Liver (tissue), 9 donors: Measurements from ENCODE around the gene GNAT1. TPM values are rescaled to one million over a fixed set of nuclear protein-coding genes. Genes with fewer than 3 reads are reported as not detected.
A peak's percentile ranks its signal among the peaks of the same experiment; 100 is the strongest.

Experiments used
- DNase-seq: peaks from one replicate; pipeline ENCODE4 v3.0.0-alpha.2; 2017; ENCODE audit warnings: low spot score
- H3K27ac ChIP-seq, 2 donors: one replicate each; pipeline ENCODE4 v1.7.0; 2013; ENCODE audit warnings: inconsistent platforms in 2 of 2, low read length in 2 of 2, control low read depth in 1 of 2, low read depth in 1 of 2, mild to moderate bottlenecking in 1 of 2
- H3K27me3 ChIP-seq, 4 donors: one replicate each; pipeline versions ENCODE4 v1.6.1 to v1.7.0; 2013; ENCODE audit warnings: low read length in 3 of 4, inconsistent platforms in 1 of 4, mild to moderate bottlenecking in 1 of 4, moderate library complexity in 1 of 4; ENCODE audit not compliant: control insufficient read depth in 4 of 4, insufficient read depth in 4 of 4
- H3K36me3 ChIP-seq, 4 donors: one replicate each; pipeline versions ENCODE4 v1.6.1 to v1.7.0; 2013; ENCODE audit warnings: low read length in 3 of 4, mild to moderate bottlenecking in 3 of 4, low read depth in 1 of 4, moderate library complexity in 1 of 4; ENCODE audit not compliant: control insufficient read depth in 4 of 4, insufficient read depth in 3 of 4
- H3K4me1 ChIP-seq, 4 donors: one replicate each; pipeline versions ENCODE4 v1.6.1 to v1.7.0; 2013; ENCODE audit warnings: low read length in 3 of 4, mild to moderate bottlenecking in 3 of 4, moderate library complexity in 1 of 4; ENCODE audit not compliant: control insufficient read depth in 4 of 4, insufficient read depth in 4 of 4
- H3K4me3 ChIP-seq, 3 donors: one replicate each; pipeline versions ENCODE4 v1.6.1 to v1.7.0; 2013; ENCODE audit warnings: low read length in 3 of 3, control low read depth in 1 of 3, low read depth in 1 of 3, mild to moderate bottlenecking in 1 of 3
- H3K9ac ChIP-seq, 2 donors: one replicate each; pipeline ENCODE4 v1.7.0; 2013; ENCODE audit warnings: low read length in 2 of 2, mild to moderate bottlenecking in 2 of 2, moderate library complexity in 2 of 2, control low read depth in 1 of 2, low read depth in 1 of 2
- H3K9me3 ChIP-seq, 4 donors: one replicate each; pipeline versions ENCODE4 v1.6.1 to v1.7.0; 2013; ENCODE audit warnings: low read length in 3 of 4; ENCODE audit not compliant: control insufficient read depth in 4 of 4
- EGR1 ChIP-seq, 2 donors: IDR thresholded peaks; 2 replicates each; pipeline ENCODE4 v1.6.1; 2016 to 2018; ENCODE audit warnings: antibody characterized with exemption in 2 of 2, low read depth in 2 of 2
- FOXA1 ChIP-seq: IDR thresholded peaks from 2 replicates; pipeline ENCODE4 v1.6.1; 2016; ENCODE audit warnings: antibody characterized with exemption
- GABPA ChIP-seq, 2 donors: IDR thresholded peaks in 1 of 2; conservative IDR thresholded peaks in 1 of 2; 2 replicates each; pipeline ENCODE4 v1.6.1; 2016; ENCODE audit warnings: antibody characterized with exemption in 2 of 2, mild to moderate bottlenecking in 1 of 2, moderate library complexity in 1 of 2
- HNF4A ChIP-seq, 2 donors: conservative IDR thresholded peaks; 2 replicates each; pipeline ENCODE4 v1.6.1; 2016; ENCODE audit warnings: antibody characterized with exemption in 2 of 2, mild to moderate bottlenecking in 2 of 2
- HNF4G ChIP-seq: IDR thresholded peaks from 2 replicates; pipeline ENCODE4 v1.6.1; 2016; ENCODE audit warnings: antibody characterized with exemption
- NR2F2 ChIP-seq: IDR thresholded peaks from 2 replicates; pipeline ENCODE4 v1.6.1; 2016; ENCODE audit warnings: antibody characterized with exemption
- RAD21 ChIP-seq, 2 donors: IDR thresholded peaks; 2 replicates each; pipeline ENCODE4 v1.6.1; 2016; ENCODE audit warnings: antibody characterized with exemption in 2 of 2, mild to moderate bottlenecking in 2 of 2
- RXRA ChIP-seq, 2 donors: IDR thresholded peaks; 2 replicates each; pipeline ENCODE4 v1.6.1; 2017 to 2018; ENCODE audit warnings: antibody characterized with exemption in 2 of 2, mild to moderate bottlenecking in 1 of 2
- SP1 ChIP-seq: IDR thresholded peaks from 2 replicates; pipeline ENCODE4 v1.6.1; 2018; ENCODE audit warnings: antibody characterized with exemption, mild to moderate bottlenecking
- TAF1 ChIP-seq: conservative IDR thresholded peaks from 2 replicates; pipeline ENCODE4 v1.6.1; 2016; ENCODE audit warnings: antibody characterized with exemption, mild to moderate bottlenecking
- YY1 ChIP-seq: IDR thresholded peaks from 2 replicates; pipeline ENCODE4 v1.6.1; 2016; ENCODE audit warnings: antibody characterized with exemption, mild to moderate bottlenecking
- WGBS: extraction: QIAGEN DNeasy Blood & Tissue Kit; methylation state at CpG from one replicate; pipeline ENCODE4 v1.1.7; 2013; 5-methylcytosine and 5-hydroxymethylcytosine counted together
- polyA plus RNA-seq, 2 donors: library from polyadenylated mRNA; stranded (reverse) in 1 of 2; unstranded in 1 of 2; fragments of 200-250 nt in 1 of 2; fragments of >200 nt in 1 of 2; fragmentation: Nextera tagmentation in 1 of 2; extraction: Ambion mirVana in 1 of 2; gene quantifications; one replicate each; pipeline versions ENCODE4 v1.2.1 to v1.2.3, GENCODE V29; 2013 to 2015
- total RNA-seq, 2 donors: library from RNA; depleted of rRNA; stranded (reverse); fragments of >200 nt; gene quantifications; one replicate each; pipeline ENCODE4 v1.2.3, GENCODE V29; 2014
- TF ChIP-seq, protein P1 (sequence below): IDR thresholded peaks from 2 replicates; pipeline ENCODE4 v1.6.1; 2016; ENCODE audit warnings: antibody characterized with exemption, mild to moderate bottlenecking
- TF ChIP-seq, protein P2 (sequence below): IDR thresholded peaks from 2 replicates; pipeline ENCODE4 v1.6.1; 2016; ENCODE audit warnings: antibody characterized with exemption
- donor health status: healthy.
- donor health status: healthy.
- donor health status: healthy.
- donor health status: healthy.
- donor health status: healthy.

GNAT1 gene
- total and polyA plus RNA-seq, 4 donors, result 0.08 TPM; not detected in 3

DNA sequence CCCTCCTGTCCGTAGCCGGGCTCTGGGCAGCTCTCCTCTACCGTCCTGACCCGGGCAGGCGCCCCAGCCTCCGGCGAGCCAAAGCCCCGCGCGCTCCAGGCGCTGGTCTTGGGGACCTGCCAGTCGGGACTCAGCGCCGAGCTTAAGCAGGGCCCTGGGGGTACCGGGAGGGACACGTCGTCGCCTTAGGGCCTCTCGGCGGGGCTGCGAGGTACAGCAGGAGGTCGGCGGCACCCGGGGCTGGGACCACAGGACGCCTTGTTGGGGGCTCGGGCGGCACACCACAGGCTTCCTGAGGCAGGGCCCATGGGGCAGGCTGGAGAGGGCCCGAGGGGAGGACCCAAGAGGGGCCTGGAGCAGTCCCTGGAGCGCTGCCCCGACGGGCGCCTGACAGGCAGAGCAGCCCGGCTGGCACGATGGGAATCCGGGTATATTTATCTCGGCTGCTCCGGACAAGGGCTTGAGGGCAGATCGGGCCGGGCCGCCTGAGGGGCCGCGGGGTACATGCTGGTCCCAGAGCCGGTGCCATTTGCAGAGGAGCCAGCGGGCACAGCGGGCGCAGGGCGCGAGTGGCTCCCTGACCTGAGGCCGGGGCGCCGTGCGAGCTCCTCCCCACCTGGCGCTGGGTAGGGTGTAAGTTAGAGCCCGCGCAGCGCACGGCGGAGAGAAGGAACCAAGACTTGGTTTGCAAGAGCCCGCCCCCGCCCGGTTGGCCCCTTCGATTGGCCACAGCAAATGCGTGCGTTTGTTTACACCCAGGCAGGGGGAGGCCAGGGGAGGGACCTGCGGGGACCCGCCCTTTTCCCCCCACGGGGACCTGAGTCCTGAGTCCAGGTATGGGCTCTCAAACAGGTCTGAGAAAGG lies 14.2 kb downstream of the GNAT1 start (continued):
- TF ChIP-seq, protein P1, sequence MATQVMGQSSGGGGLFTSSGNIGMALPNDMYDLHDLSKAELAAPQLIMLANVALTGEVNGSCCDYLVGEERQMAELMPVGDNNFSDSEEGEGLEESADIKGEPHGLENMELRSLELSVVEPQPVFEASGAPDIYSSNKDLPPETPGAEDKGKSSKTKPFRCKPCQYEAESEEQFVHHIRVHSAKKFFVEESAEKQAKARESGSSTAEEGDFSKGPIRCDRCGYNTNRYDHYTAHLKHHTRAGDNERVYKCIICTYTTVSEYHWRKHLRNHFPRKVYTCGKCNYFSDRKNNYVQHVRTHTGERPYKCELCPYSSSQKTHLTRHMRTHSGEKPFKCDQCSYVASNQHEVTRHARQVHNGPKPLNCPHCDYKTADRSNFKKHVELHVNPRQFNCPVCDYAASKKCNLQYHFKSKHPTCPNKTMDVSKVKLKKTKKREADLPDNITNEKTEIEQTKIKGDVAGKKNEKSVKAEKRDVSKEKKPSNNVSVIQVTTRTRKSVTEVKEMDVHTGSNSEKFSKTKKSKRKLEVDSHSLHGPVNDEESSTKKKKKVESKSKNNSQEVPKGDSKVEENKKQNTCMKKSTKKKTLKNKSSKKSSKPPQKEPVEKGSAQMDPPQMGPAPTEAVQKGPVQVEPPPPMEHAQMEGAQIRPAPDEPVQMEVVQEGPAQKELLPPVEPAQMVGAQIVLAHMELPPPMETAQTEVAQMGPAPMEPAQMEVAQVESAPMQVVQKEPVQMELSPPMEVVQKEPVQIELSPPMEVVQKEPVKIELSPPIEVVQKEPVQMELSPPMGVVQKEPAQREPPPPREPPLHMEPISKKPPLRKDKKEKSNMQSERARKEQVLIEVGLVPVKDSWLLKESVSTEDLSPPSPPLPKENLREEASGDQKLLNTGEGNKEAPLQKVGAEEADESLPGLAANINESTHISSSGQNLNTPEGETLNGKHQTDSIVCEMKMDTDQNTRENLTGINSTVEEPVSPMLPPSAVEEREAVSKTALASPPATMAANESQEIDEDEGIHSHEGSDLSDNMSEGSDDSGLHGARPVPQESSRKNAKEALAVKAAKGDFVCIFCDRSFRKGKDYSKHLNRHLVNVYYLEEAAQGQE, result peak; percentile 85
- TF ChIP-seq RAD21 (IDR thresholded peaks at IDR 0.05) (no peak), NR2F2 (no peak)

DNA sequence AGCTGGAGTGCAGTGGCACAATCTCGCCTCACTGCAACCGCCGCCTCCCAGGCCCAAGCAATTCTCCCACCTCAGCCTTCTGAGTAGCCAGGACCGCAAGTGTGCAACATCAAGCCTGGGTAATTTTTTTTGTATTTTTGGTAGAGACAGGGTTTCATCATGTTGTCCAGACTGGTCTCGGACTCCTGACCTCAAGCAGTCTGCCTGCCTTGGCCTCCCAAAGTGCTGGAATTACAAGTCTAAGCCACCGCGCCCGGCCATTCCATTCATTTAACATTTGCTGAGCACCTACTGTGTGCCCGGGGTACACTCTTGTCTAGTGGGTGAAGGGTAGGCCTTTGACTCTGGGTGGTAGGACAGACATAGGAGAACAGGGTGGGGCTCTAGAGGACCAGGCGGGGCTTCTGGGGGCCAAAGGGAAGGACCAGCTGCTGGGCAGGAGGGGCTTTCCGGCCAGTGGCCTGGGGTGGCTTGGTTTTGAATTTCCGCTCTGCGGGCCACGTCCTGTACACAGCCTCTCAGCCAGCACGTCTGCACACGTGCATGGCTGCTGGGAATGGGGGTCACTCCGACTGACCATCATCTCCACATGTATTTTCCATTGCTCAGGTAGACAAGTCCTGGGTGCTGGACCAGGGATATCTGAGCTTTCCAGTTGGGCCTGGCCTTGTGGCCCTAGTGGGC lies 16.1 kb downstream of the GNAT1 start:
- H3K4me3 ChIP-seq, result peak overlapping the region; percentile 38 to 77 (median 50)
- WGBS, result 42% methylated on average over 17 of the region's 17 CpGs
- H3K9ac ChIP-seq, result peak overlapping the region; percentile 33 to 67
- H3K27me3 ChIP-seq, result no peaks in the 10 kb centered on the region
- TF ChIP-seq EGR1 (IDR thresholded peaks at IDR 0.05; ENCODE audit: low read depth in 2 of 2) (no peak), RXRA (IDR thresholded peaks at IDR 0.05) (peak; percentile 22 to 41), SP1 (peak; percentile 50), HNF4A (conservative IDR thresholded peaks at IDR 0.05) (peak; percentile 57 to 71), FOXA1 (no peak), YY1 (no peak)
- TF ChIP-seq, protein P2, sequence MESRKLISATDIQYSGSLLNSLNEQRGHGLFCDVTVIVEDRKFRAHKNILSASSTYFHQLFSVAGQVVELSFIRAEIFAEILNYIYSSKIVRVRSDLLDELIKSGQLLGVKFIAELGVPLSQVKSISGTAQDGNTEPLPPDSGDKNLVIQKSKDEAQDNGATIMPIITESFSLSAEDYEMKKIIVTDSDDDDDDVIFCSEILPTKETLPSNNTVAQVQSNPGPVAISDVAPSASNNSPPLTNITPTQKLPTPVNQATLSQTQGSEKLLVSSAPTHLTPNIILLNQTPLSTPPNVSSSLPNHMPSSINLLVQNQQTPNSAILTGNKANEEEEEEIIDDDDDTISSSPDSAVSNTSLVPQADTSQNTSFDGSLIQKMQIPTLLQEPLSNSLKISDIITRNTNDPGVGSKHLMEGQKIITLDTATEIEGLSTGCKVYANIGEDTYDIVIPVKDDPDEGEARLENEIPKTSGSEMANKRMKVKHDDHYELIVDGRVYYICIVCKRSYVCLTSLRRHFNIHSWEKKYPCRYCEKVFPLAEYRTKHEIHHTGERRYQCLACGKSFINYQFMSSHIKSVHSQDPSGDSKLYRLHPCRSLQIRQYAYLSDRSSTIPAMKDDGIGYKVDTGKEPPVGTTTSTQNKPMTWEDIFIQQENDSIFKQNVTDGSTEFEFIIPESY, result no peak
- peak overlapping the region; percentile 95 to 96 for H3K27ac ChIP-seq
- DNase-seq, result no peak
- no peaks in the 10 kb centered on the region for H3K36me3 ChIP-seq
- H3K4me1 ChIP-seq, result peaks cover 37 to 88% (median 75%) of the 10 kb centered on the region in 4 donors
- H3K9me3 ChIP-seq, result no peaks in the 10 kb centered on the region

DNA sequence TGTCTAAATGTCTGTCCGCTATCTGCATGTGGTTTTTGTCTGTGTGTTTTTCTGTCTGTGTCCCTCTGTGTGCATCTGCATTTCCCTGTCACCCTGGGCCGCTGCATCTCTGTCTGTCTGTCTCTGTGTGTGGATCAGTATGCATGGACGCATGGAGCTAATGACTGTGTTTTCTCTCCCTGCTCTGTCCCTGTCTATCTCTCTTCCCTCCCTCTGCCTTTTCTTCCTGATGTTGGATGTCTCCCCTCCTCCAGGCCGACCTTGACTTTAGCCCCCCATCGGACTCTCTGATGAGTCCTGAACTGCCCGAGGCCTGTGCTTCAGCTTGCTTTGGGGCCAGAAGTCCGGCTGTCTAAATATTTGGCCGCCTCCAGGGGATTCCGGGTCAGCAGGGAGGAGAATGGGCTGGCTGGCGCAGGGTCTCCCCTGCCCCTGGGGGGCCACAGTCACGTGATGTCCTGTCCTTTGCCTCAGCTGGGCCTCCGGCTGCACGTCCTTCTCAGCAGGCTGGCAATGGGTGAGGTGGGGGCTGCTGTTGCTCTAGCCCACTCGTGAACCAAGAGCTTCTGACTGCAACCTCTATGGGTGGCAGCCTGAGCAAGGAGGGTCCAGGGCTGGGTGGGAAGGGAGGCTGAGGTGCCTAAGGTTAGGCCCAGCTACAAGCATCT lies 17.4 kb downstream of the GNAT1 start:
- no peak for TF ChIP-seq TAF1
- TF ChIP-seq RAD21 (IDR thresholded peaks at IDR 0.05), result peak in 1 of 2 donors; percentile 5
- peak; percentile 55 for TF ChIP-seq SP1
- peak; percentile 25 for TF ChIP-seq HNF4G
- TF ChIP-seq RXRA (IDR thresholded peaks at IDR 0.05), result peak; percentile 53 to 74
- no peak for TF ChIP-seq GABPA (IDR thresholded peaks at IDR 0.05 in 1 of 2, conservative IDR thresholded peaks at IDR 0.05 in 1 of 2)
- TF ChIP-seq HNF4A (conservative IDR thresholded peaks at IDR 0.05), result peak; percentile 75 to 83
- peaks cover 39 to 88% (median 76%) of the 10 kb centered on the region in 4 donors for H3K4me1 ChIP-seq
- H3K27me3 ChIP-seq, result no peaks in the 10 kb centered on the region
- H3K9me3 ChIP-seq, result no peaks in the 10 kb centered on the region
- H3K9ac ChIP-seq, result peak overlapping the region; percentile 1 to 85
- peak overlapping the region; percentile 76 to 95 for H3K27ac ChIP-seq
- peak; percentile 62 for DNase-seq
- no peaks in the 10 kb centered on the region for H3K36me3 ChIP-seq
- 37% methylated on average over 14 of the region's 14 CpGs for WGBS
- peak overlapping the region in 2 of 3 donors; percentile 20 to 29 for H3K4me3 ChIP-seq
